ENCODE data around the gene IKZF5.

GRCh38 chr10:123009105-123009820 is 668 bp upstream of the IKZF5 start:
- TF ChIP-seq EZH2phosphoT487 (IDR thresholded peaks at IDR 0.05; ENCODE audit: borderline replicate concordance, low read depth, low read length) (no peak), CTCF (conservative IDR thresholded peaks at IDR 0.05; ENCODE audit: low read length) (no peak)

All from OCI-LY7 (cell line).